Mesodermal cell (in vitro differentiated cells): Measurements from ENCODE around the gene KCNC3.
"Not testable (repeated sequence)": the region's sequence is repeated elsewhere in the genome, so short reads cannot be mapped to it uniquely, and the experiment has no call there.

Experiments used
- H3K27ac ChIP-seq: 2 replicates; pipeline ENCODE4 v1.7.0; 2013; ENCODE audit warnings: mild to moderate bottlenecking, low read depth, low read length, moderate library complexity; ENCODE audit not compliant: severe bottlenecking
- H3K36me3 ChIP-seq: 2 replicates; pipeline ENCODE4 v1.7.1; 2013; ENCODE audit warnings: mild to moderate bottlenecking, low read length, moderate library complexity; ENCODE audit not compliant: control insufficient read depth, insufficient read depth
- H3K4me1 ChIP-seq: one replicate; pipeline ENCODE4 v1.7.1; 2013; ENCODE audit warnings: mild to moderate bottlenecking, low read length; ENCODE audit not compliant: insufficient read depth, control insufficient read depth, poor library complexity, severe bottlenecking
- H3K4me3 ChIP-seq: 2 replicates; pipeline ENCODE4 v1.7.0; 2013; ENCODE audit warnings: low read length, control low read depth, mild to moderate bottlenecking; ENCODE audit not compliant: insufficient read depth, poor library complexity, severe bottlenecking; ENCODE audit errors: extremely low read depth
- H3K9me3 ChIP-seq: 2 replicates; pipeline ENCODE4 v1.7.1; 2013; ENCODE audit warnings: mild to moderate bottlenecking, low read length, moderate library complexity; ENCODE audit not compliant: control insufficient read depth
- WGBS, 2 experiments: methylation state at CpG; one replicate each; pipeline ENCODE4 v1.1.5; 2013; ENCODE audit warnings: missing lambda C conversion rate in 2 of 2; ENCODE audit not compliant: insufficient coverage in 2 of 2; 5-methylcytosine and 5-hydroxymethylcytosine counted together

The KCNC3 gene

DNA sequence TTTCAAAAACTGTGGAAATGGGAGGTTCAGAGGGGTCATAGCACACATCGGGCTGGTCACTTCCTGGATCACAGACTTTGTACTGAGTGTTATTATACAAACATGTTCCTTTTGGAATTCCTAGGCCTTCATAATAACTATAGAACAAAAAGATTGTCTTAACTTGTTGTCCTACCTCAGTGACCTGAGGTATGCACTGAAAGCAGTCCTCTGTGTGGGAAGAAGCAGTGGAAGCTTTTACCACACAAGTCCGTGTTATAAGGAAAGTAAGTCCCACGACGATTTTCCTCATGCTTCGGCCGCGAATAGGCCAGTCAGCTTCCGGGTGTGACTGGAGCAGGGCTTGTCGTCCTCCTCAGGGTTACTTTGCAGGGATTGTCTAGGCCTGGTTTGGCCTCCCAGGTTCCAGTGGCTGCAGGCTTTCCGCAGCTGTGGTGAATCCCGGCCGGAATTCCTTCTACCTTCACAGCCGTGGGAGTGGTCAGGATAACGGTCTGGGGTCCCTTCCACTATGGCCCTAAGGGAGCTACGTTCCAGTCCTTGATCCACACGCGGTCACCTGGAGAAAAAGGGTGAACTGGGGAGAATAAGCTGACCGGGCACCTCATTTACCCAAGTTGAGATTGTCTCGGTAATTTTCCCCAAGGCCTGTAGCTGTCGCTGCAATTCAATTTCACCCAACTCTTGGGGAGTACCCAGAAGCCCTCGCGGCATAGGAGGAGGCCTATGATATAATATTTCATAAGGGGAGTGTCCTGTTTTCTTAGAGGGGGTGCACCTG, 20.3 kb upstream of the KCNC3 start:
- Histone ChIP-seq H3K27ac (no peak overlapping the region), H3K9me3 (no peaks in the 10 kb centered on the region), H3K36me3 (no peaks in the 10 kb centered on the region), H3K4me3 (no peak overlapping the region), H3K4me1 (no peaks in the 10 kb centered on the region)
- 85 to 87% methylated on average over 15 to 17 of the region's 22 CpGs for WGBS, 2 experiments

DNA sequence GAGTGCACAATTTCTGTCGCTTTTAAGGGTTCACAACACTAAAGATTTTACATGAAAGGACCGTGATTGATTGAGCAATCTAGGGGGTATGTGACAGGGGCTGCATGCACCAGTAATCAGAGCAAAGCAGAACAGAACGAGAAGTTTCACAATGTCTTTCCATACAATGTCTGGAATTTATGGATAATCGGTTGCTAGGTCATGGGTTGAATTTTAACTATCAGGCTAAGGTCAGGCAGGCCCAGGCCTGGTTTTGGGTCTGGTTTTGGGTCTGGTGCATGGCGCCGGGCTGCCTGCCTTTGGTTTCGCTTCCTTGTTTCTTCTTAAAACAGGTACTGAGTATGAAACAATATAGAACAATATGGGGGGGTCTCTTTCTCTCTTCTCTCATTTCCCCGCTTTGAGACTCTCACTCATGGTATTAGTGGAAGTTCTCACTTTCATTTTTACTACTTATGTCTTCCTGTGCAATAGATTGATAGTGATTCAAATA, 18.0 kb upstream of the KCNC3 start:
- 67 to 87% methylated on average over 4 of the region's 8 CpGs for WGBS, 2 experiments

GRCh38 chr19:50344661-50345318, 15.6 kb upstream of the KCNC3 start:
- H3K4me1 ChIP-seq: no peaks in the 10 kb centered on the region
- 44 to 78% methylated on average over 1 to 2 of the region's 8 CpGs for WGBS, 2 experiments
- H3K4me3 ChIP-seq: no peak overlapping the region
- H3K9me3 ChIP-seq: no peaks in the 10 kb centered on the region
- H3K27ac ChIP-seq: no peak overlapping the region
- no peaks in the 10 kb centered on the region for H3K36me3 ChIP-seq

More for the DNA sequence above, 18.0 kb upstream of the KCNC3 start:
- H3K9me3 ChIP-seq, H3K27ac ChIP-seq, H3K4me3 ChIP-seq, H3K36me3 ChIP-seq, H3K4me1 ChIP-seq: not testable (repeated sequence)

DNA sequence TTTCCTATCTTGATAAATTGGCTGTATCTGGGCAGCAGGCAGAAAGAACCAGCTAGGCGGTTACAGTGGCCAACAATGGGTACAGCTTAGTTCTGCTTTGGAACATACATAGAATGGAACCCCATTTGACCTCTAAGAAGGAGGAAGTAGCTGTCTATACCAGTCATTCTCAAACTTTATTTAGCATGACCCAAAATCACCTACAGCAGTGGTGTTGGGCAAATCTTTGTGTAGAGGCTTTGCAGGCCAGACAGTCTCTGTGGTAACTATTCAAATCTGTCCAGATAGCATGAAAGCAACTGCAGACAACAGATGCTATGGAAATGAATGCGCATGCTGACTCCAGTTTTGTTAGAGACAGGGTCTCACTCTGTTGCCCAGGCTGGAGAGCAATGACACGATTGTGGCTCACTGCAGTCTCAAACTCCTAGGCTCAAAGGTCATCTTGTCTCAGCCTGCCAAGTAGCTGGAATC, 12.0 kb upstream of the KCNC3 start:
- Histone ChIP-seq H3K27ac (no peak overlapping the region), H3K4me1 (no peaks in the 10 kb centered on the region), H3K9me3 (no peaks in the 10 kb centered on the region), H3K4me3 (no peak overlapping the region), H3K36me3 (no peaks in the 10 kb centered on the region)
- 93% methylated on average over 3 of the region's 3 CpGs for WGBS, 2 experiments

GRCh38 chr19:50340331-50340730, 11.2 kb upstream of the KCNC3 start:
- no peaks in the 10 kb centered on the region for H3K4me1 ChIP-seq
- H3K36me3 ChIP-seq: no peaks in the 10 kb centered on the region
- peaks cover 1% of the 10 kb centered on the region for H3K9me3 ChIP-seq
- no peak overlapping the region for H3K27ac ChIP-seq
- no peak overlapping the region for H3K4me3 ChIP-seq

- not testable (repeated sequence) for H3K27ac ChIP-seq, H3K36me3 ChIP-seq, H3K4me3 ChIP-seq, H3K9me3 ChIP-seq, H3K4me1 ChIP-seq
- 82 to 90% methylated on average over 3 of the region's 6 CpGs for WGBS, 2 experiments
These were observed 7.9 kb upstream of the KCNC3 start for GRCh38 chr19:50337031-50337430.

GRCh38 chr19:50334741-50335421, 5.7 kb upstream of the KCNC3 start:
- Histone ChIP-seq H3K36me3 (no peaks in the 10 kb centered on the region), H3K4me3 (no peak overlapping the region), H3K4me1 (no peaks in the 10 kb centered on the region), H3K27ac (no peak overlapping the region), H3K9me3 (peaks cover 9% of the 10 kb centered on the region)
- WGBS, 2 experiments: 87 to 88% methylated on average over 6 to 8 of the region's 12 CpGs

DNA sequence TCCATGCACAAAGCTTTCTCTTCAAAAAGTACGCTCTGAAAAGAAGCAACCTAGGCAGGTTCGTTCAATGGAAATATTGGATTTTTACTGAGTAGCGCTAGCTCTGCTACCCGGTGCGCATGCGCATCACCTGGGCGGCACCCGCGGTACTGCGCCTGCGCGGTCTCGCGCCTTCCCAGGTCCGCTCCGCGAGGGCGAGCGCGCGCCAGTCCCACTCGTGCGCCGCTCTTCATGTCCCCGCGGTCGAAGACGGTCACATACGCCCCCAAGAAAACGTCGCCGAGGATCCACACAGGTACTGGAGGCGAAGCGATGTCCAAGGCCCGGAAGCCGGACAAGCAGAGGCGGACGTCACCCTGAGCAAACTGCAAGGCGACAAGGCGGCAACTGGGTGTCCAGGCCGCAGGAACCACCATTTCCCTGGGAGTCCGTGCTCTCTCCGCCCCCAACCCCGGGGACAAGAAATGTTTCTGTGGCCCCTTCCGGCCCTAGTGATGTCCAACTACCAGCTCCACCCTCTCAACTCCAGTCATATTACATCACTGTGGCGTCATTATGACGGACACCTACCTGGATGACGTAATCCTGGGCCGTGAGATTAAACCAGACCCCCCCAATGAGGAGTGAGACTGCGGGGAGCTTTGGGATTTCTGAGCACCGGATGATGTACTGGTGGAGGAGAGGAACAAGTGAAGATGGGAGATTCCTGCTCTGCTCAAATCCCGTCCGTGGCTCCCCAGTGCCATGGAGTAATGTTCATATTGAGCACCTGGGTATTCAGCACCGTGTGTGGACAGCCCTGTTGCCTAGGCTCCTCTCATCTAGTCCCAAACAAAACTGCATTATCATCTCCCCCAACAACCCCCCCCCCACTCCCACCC, 4.8 kb upstream of the KCNC3 start:
- Histone ChIP-seq H3K27ac (peak overlapping the region; percentile 96), H3K36me3 (no peaks in the 10 kb centered on the region), H3K9me3 (peaks cover 12% of the 10 kb centered on the region), H3K4me3 (peak overlapping the region; percentile 47), H3K4me1 (no peaks in the 10 kb centered on the region)
- 33 to 45% methylated on average over 37 to 51 of the region's 54 CpGs for WGBS, 2 experiments

- H3K36me3 ChIP-seq: no peaks in the 10 kb centered on the region
- peaks cover 12% of the 10 kb centered on the region for H3K9me3 ChIP-seq
- no peaks in the 10 kb centered on the region for H3K4me1 ChIP-seq
- H3K27ac ChIP-seq: peak overlapping the region; percentile 96
- 20 to 32% methylated on average over 24 to 28 of the region's 34 CpGs for whole genome bisulfite sequencing, 2 experiments
- H3K4me3 ChIP-seq: peak overlapping the region; percentile 47
These were observed 4.1 kb upstream of the KCNC3 start for GRCh38 chr19:50333235-50333736.
